ENCODE data around the gene DOCK2. TPM values are rescaled to one million over a fixed set of nuclear protein-coding genes. Genes with fewer than 3 reads are reported as not detected.
A peak's percentile ranks its signal among the peaks of the same experiment; 100 is the strongest.

Gene DOCK2
- total and polyA plus RNA-seq, 4 experiments from 2014 or later: 45.8 to 223 (median 162) TPM

GRCh38 chr5:169851321-169851850 lies 214.3 kb downstream of the DOCK2 start:
- peaks cover 5% of the 10 kb centered on the region in 2 donors for H3K9me3 ChIP-seq (ENCODE audit: control insufficient read depth in 1 of 2, low read length in 2 of 2)
- Mint-ChIP-seq H3K4me1 (peaks cover 16 to 20% (median 18%) of the 10 kb centered on the region in 4 donors), H3K36me3 (peaks cover 82 to 90% of the 10 kb centered on the region in 2 donors), H3K27me3 (no peaks in the 10 kb centered on the region), H3K27ac (no peak overlapping the region), H3K9me3 (peaks cover 0 to 36% (median 24%) of the 10 kb centered on the region in 8 donors), H3K4me3 (no peak overlapping the region)
- H3K27me3 ChIP-seq (ENCODE audit: insufficient read depth, low read length): no peaks in the 10 kb centered on the region
- intact Hi-C loops (cut with micrococcal nuclease): no loop called here
- CTCF ChIA-PET (ENCODE audit: partially characterized antibody): interaction anchor here (0.9 kb wide), 1 partner anchor 10 kb away, joined by 4 read pairs; no protein-coding TSS in a partner anchor
- no peaks in the 10 kb centered on the region for H3K4me1 ChIP-seq (ENCODE audit: insufficient read depth, low read length)
- POLR2A ChIA-PET (ENCODE audit: partially characterized antibody): no interaction called here
- H3K36me3 ChIP-seq (ENCODE audit: insufficient read depth, low read length): peaks cover 13% of the 10 kb centered on the region
- H3K4me3 ChIP-seq (ENCODE audit: low read length in 2 of 2): no peak overlapping the region
- no peak overlapping the region for H3K27ac ChIP-seq (ENCODE audit: low read depth, low read length)
- DNase-seq: no peak

- Mint-ChIP-seq H3K4me3 (no peak overlapping the region), H3K9me3 (peaks cover 0 to 7% (median 1%) of the 10 kb centered on the region in 8 donors), H3K36me3 (peaks cover 41 to 54% of the 10 kb centered on the region in 2 donors), H3K27ac (peak overlapping the region in 1 of 7 donors; percentile 5), H3K27me3 (no peaks in the 10 kb centered on the region), H3K4me1 (peaks cover 36 to 49% (median 42%) of the 10 kb centered on the region in 4 donors)
- intact Hi-C loops (cut with micrococcal nuclease): no loop called here
- Histone ChIP-seq H3K9me3 (ENCODE audit: control insufficient read depth in 1 of 2, low read length in 2 of 2) (no peaks in the 10 kb centered on the region), H3K27ac (ENCODE audit: low read depth, low read length) (no peak overlapping the region), H3K36me3 (ENCODE audit: insufficient read depth, low read length) (peaks cover 6% of the 10 kb centered on the region), H3K4me3 (ENCODE audit: low read length in 2 of 2) (no peak overlapping the region), H3K4me1 (ENCODE audit: insufficient read depth, low read length) (no peaks in the 10 kb centered on the region), H3K27me3 (ENCODE audit: insufficient read depth, low read length) (no peaks in the 10 kb centered on the region)
- CTCF ChIA-PET (ENCODE audit: partially characterized antibody): no interaction called here
- no peak for DNase-seq
- POLR2A ChIA-PET (ENCODE audit: partially characterized antibody): no interaction called here
Observed at GRCh38 chr5:169856571-169856970, 219.5 kb downstream of the DOCK2 start.

DNA sequence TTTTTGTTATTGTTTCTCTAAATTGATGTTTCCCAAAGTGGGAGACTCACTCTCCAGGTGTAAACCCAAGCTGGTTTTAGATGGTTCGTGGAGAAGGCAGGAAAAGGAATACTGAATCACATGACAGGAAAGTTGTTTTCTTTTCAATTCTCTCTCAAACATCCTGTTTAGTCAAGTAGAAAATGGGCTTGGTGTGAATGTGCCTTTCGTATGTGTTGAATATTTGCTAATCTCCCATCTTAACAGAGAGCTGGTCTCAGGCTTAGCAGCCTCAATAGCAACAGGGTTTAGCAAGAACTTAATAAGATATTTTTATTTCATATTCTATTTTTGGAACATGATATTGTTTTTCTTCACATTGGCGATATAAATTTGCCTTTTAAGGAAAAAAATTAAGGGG lies 223.5 kb downstream of the DOCK2 start:
- intact Hi-C loops (cut with micrococcal nuclease): no loop called here
- no peak overlapping the region for H3K4me3 Mint-ChIP-seq
- no peaks in the 10 kb centered on the region for H3K9me3 ChIP-seq (ENCODE audit: control insufficient read depth in 1 of 2, low read length in 2 of 2)
- H3K27ac ChIP-seq (ENCODE audit: low read depth, low read length): no peak overlapping the region
- peaks cover 29 to 38% (median 34%) of the 10 kb centered on the region in 4 donors for H3K4me1 Mint-ChIP-seq
- ChIA-PET POLR2A (ENCODE audit: partially characterized antibody) (no interaction called here), CTCF (ENCODE audit: partially characterized antibody) (no interaction called here)
- H3K9me3 Mint-ChIP-seq: no peaks in the 10 kb centered on the region
- no peak for DNase-seq
- H3K4me3 ChIP-seq (ENCODE audit: low read length in 2 of 2): no peak overlapping the region
- peaks cover 33 to 36% of the 10 kb centered on the region in 2 donors for H3K36me3 Mint-ChIP-seq
- H3K27ac Mint-ChIP-seq: peak overlapping the region in 1 of 7 donors; percentile 11
- no peaks in the 10 kb centered on the region for H3K27me3 ChIP-seq (ENCODE audit: insufficient read depth, low read length)
- no peaks in the 10 kb centered on the region for H3K4me1 ChIP-seq (ENCODE audit: insufficient read depth, low read length)
- H3K27me3 Mint-ChIP-seq: no peaks in the 10 kb centered on the region
- H3K36me3 ChIP-seq (ENCODE audit: insufficient read depth, low read length): no peaks in the 10 kb centered on the region

GRCh38 chr5:169861433-169861832 lies 224.4 kb downstream of the DOCK2 start:
- ChIA-PET POLR2A (ENCODE audit: partially characterized antibody) (no interaction called here), CTCF (ENCODE audit: partially characterized antibody) (interaction anchor here (1.0 kb wide), 1 partner anchor 9 kb away, joined by 4 read pairs; no protein-coding TSS in a partner anchor)
- Histone ChIP-seq H3K4me3 (ENCODE audit: low read length in 2 of 2) (no peak overlapping the region), H3K36me3 (ENCODE audit: insufficient read depth, low read length) (no peaks in the 10 kb centered on the region), H3K9me3 (ENCODE audit: control insufficient read depth in 1 of 2, low read length in 2 of 2) (no peaks in the 10 kb centered on the region), H3K27me3 (ENCODE audit: insufficient read depth, low read length) (no peaks in the 10 kb centered on the region), H3K27ac (ENCODE audit: low read depth, low read length) (no peak overlapping the region), H3K4me1 (ENCODE audit: insufficient read depth, low read length) (no peaks in the 10 kb centered on the region)
- no peak for DNase-seq
- H3K36me3 Mint-ChIP-seq: peaks cover 28 to 32% of the 10 kb centered on the region in 2 donors
- intact Hi-C loops (cut with micrococcal nuclease): no loop called here
- H3K4me3 Mint-ChIP-seq: no peak overlapping the region
- no peaks in the 10 kb centered on the region for H3K27me3 Mint-ChIP-seq
- H3K27ac Mint-ChIP-seq: no peak overlapping the region
- H3K4me1 Mint-ChIP-seq: peaks cover 28 to 38% (median 30%) of the 10 kb centered on the region in 4 donors
- no peaks in the 10 kb centered on the region for H3K9me3 Mint-ChIP-seq

- Mint-ChIP-seq H3K4me1 (peaks cover 27 to 37% (median 29%) of the 10 kb centered on the region in 4 donors), H3K27ac (no peak overlapping the region), H3K4me3 (no peak overlapping the region), H3K36me3 (peaks cover 27 to 36% of the 10 kb centered on the region in 2 donors), H3K9me3 (no peaks in the 10 kb centered on the region), H3K27me3 (no peaks in the 10 kb centered on the region)
- no peaks in the 10 kb centered on the region for H3K4me1 ChIP-seq (ENCODE audit: insufficient read depth, low read length)
- intact Hi-C loops (cut with micrococcal nuclease): no loop called here
- no peaks in the 10 kb centered on the region for H3K9me3 ChIP-seq (ENCODE audit: control insufficient read depth in 1 of 2, low read length in 2 of 2)
- ChIA-PET POLR2A (ENCODE audit: partially characterized antibody) (no interaction called here), CTCF (ENCODE audit: partially characterized antibody) (interaction anchor here (1.0 kb wide), 1 partner anchor 10 kb away, joined by 4 read pairs; no protein-coding TSS in a partner anchor)
- no peak overlapping the region for H3K4me3 ChIP-seq (ENCODE audit: low read length in 2 of 2)
- H3K27me3 ChIP-seq (ENCODE audit: insufficient read depth, low read length): no peaks in the 10 kb centered on the region
- no peak overlapping the region for H3K27ac ChIP-seq (ENCODE audit: low read depth, low read length)
- no peak for DNase-seq
- H3K36me3 ChIP-seq (ENCODE audit: insufficient read depth, low read length): no peaks in the 10 kb centered on the region
Observed at GRCh38 chr5:169861934-169862333, 224.9 kb downstream of the DOCK2 start.

GRCh38 chr5:169862391-169862811 lies 225.3 kb downstream of the DOCK2 start:
- H3K4me1 Mint-ChIP-seq: peaks cover 24 to 36% (median 25%) of the 10 kb centered on the region in 4 donors
- POLR2A ChIA-PET (ENCODE audit: partially characterized antibody): no interaction called here

DNA sequence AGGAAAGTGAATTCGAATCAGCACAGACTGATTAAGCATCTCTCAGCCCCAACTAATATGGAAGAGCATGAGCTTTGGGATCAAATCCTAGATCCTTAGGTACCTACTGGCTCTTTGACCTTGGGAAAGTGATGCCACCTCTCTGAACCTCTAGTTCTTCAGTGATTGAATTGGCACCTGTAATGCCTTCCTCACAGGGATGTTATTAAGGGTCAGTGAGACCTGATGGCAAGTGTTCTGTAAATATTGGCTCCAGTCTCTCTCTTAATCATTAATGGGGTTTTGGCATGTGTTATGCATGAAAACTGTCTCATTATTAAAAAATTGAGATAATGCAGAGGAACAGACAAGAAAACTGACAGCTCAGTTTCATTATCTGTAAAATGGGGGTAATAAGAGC lies 227.4 kb downstream of the DOCK2 start:
- Histone ChIP-seq H3K36me3 (ENCODE audit: insufficient read depth, low read length) (peaks cover 8% of the 10 kb centered on the region), H3K4me3 (ENCODE audit: low read length in 2 of 2) (no peak overlapping the region), H3K27me3 (ENCODE audit: insufficient read depth, low read length) (no peaks in the 10 kb centered on the region), H3K27ac (ENCODE audit: low read depth, low read length) (no peak overlapping the region), H3K4me1 (ENCODE audit: insufficient read depth, low read length) (no peaks in the 10 kb centered on the region), H3K9me3 (ENCODE audit: control insufficient read depth in 1 of 2, low read length in 2 of 2) (no peaks in the 10 kb centered on the region)
- no peak overlapping the region for H3K4me3 Mint-ChIP-seq
- POLR2A ChIA-PET (ENCODE audit: partially characterized antibody): no interaction called here
- no peaks in the 10 kb centered on the region for H3K9me3 Mint-ChIP-seq
- peaks cover 42 to 51% of the 10 kb centered on the region in 2 donors for H3K36me3 Mint-ChIP-seq
- H3K27me3 Mint-ChIP-seq: no peaks in the 10 kb centered on the region
- CTCF ChIA-PET (ENCODE audit: partially characterized antibody): no interaction called here
- DNase-seq: no peak
- peaks cover 12 to 27% (median 17%) of the 10 kb centered on the region in 4 donors for H3K4me1 Mint-ChIP-seq
- intact Hi-C loops (cut with micrococcal nuclease): no loop called here
- peak overlapping the region in 2 of 7 donors; percentile 47 to 86 for H3K27ac Mint-ChIP-seq

More at GRCh38 chr5:169862391-169862811, 225.3 kb downstream of the DOCK2 start:
- CTCF ChIA-PET (ENCODE audit: partially characterized antibody): no interaction called here
- H3K27ac Mint-ChIP-seq: no peak overlapping the region
- Histone ChIP-seq H3K4me1 (ENCODE audit: insufficient read depth, low read length) (no peaks in the 10 kb centered on the region), H3K27ac (ENCODE audit: low read depth, low read length) (no peak overlapping the region), H3K9me3 (ENCODE audit: control insufficient read depth in 1 of 2, low read length in 2 of 2) (no peaks in the 10 kb centered on the region), H3K27me3 (ENCODE audit: insufficient read depth, low read length) (no peaks in the 10 kb centered on the region), H3K4me3 (ENCODE audit: low read length in 2 of 2) (no peak overlapping the region), H3K36me3 (ENCODE audit: insufficient read depth, low read length) (no peaks in the 10 kb centered on the region)
- intact Hi-C loops (cut with micrococcal nuclease): no loop called here
- no peaks in the 10 kb centered on the region for H3K27me3 Mint-ChIP-seq
- peaks cover 27 to 39% of the 10 kb centered on the region in 2 donors for H3K36me3 Mint-ChIP-seq
- no peaks in the 10 kb centered on the region for H3K9me3 Mint-ChIP-seq
- DNase-seq: no peak
- H3K4me3 Mint-ChIP-seq: no peak overlapping the region

All from CD4-positive, alpha-beta memory T cell (primary cell).